Peyer's patch (tissue), 4 donors: ENCODE data around the gene PANX2. TPM values are rescaled to one million over a fixed set of nuclear protein-coding genes. Genes with fewer than 3 reads are reported as not detected.

ENCODE experiments used
- DNase-seq, 3 donors: peaks; one replicate each; pipeline ENCODE4 v3.0.0-alpha.2; 2017 to 2019
- H3K27ac ChIP-seq, 4 donors: fragments of 200-600 bp; sonication (generic); one replicate each; pipeline ENCODE4 v1.5.1; 2016 to 2019
- H3K27me3 ChIP-seq, 2 donors: fragments of 200-600 bp; sonication (generic); one replicate each; pipeline ENCODE4 v1.5.1; 2019
- H3K36me3 ChIP-seq, 3 donors: fragments of 200-600 bp; sonication (generic); one replicate each; pipeline ENCODE4 v1.5.1; 2016 to 2019
- H3K4me1 ChIP-seq, 4 donors: fragments of 200-600 bp; sonication (generic); one replicate each; pipeline ENCODE4 v1.5.1; 2016 to 2019
- H3K4me3 ChIP-seq, 4 donors: fragments of 200-600 bp; sonication (generic); 1 replicate in 3 of 4; 2 replicates in 1 of 4; pipeline ENCODE4 v1.5.1; 2016 to 2019; ENCODE audit warnings: mild to moderate bottlenecking in 1 of 4
- H3K9me3 ChIP-seq, 4 donors: fragments of 200-600 bp; sonication (generic); one replicate each; pipeline ENCODE4 v1.5.1; 2016 to 2019; ENCODE audit warnings: mild to moderate bottlenecking in 1 of 4
- CTCF ChIP-seq, 6 experiments: fragments of 450-650 bp in 4 of 6; fragments of 200-600 bp in 2 of 6; sonication (generic) in 1 of 6; IDR thresholded peaks; one replicate each; pipeline ENCODE4 v1.5.1; 2017 to 2019; ENCODE audit warnings: antibody characterized with exemption in 6 of 6, mild to moderate bottlenecking in 3 of 6, moderate library complexity in 1 of 6
- POLR2A ChIP-seq, 2 donors: fragments of 450-650 bp; IDR thresholded peaks; one replicate each; pipeline ENCODE4 v1.5.1; 2017; ENCODE audit warnings: antibody characterized with exemption in 2 of 2, mild to moderate bottlenecking in 2 of 2, moderate library complexity in 2 of 2
- total RNA-seq, 4 donors: library from RNA; depleted of rRNA; stranded (reverse); fragments of >200 nt; gene quantifications; one replicate each; pipeline ENCODE4 v1.1.0, GENCODE V29; 2016

Gene PANX2
- total RNA-seq, 4 donors from 2014 or later = 0.40 TPM; not detected in 3

- Histone ChIP-seq H3K4me1 (peaks cover 0 to 6% (median 0%) of the 10 kb centered on the region in 4 donors), H3K9me3 (no peaks in the 10 kb centered on the region), H3K36me3 (peaks cover 0 to 91% (median 0%) of the 10 kb centered on the region in 3 donors), H3K27ac (no peak overlapping the region), H3K4me3 (no peak overlapping the region), H3K27me3 (no peaks in the 10 kb centered on the region)
- DNase-seq = no peak
- TF ChIP-seq CTCF (IDR thresholded peaks at IDR 0.05) = no peak
- no peak for TF ChIP-seq POLR2A (IDR thresholded peaks at IDR 0.05)
Measured at GRCh38 chr22:50220603-50221409, 50.3 kb downstream of the PANX2 start.

- H3K36me3 ChIP-seq = peaks cover 0 to 91% (median 0%) of the 10 kb centered on the region in 3 donors
- H3K4me1 ChIP-seq = peaks cover 0 to 6% (median 0%) of the 10 kb centered on the region in 4 donors
- no peak overlapping the region for H3K27ac ChIP-seq
- no peak for DNase-seq
- TF ChIP-seq POLR2A (IDR thresholded peaks at IDR 0.05) = no peak
- no peak for TF ChIP-seq CTCF (IDR thresholded peaks at IDR 0.05)
- H3K27me3 ChIP-seq = no peaks in the 10 kb centered on the region
- H3K4me3 ChIP-seq = no peak overlapping the region
- no peaks in the 10 kb centered on the region for H3K9me3 ChIP-seq
Measured at GRCh38 chr22:50221410-50222300, 51.1 kb downstream of the PANX2 start.

- no peaks in the 10 kb centered on the region for H3K9me3 ChIP-seq
- no peaks in the 10 kb centered on the region for H3K27me3 ChIP-seq
- H3K4me1 ChIP-seq = peaks cover 0 to 6% (median 0%) of the 10 kb centered on the region in 4 donors
- H3K4me3 ChIP-seq = no peak overlapping the region
- H3K36me3 ChIP-seq = peaks cover 0 to 89% (median 0%) of the 10 kb centered on the region in 3 donors
- TF ChIP-seq POLR2A (IDR thresholded peaks at IDR 0.05) = no peak
- TF ChIP-seq CTCF (IDR thresholded peaks at IDR 0.05) = no peak
- DNase-seq = no peak
- no peak overlapping the region for H3K27ac ChIP-seq
Measured at GRCh38 chr22:50222508-50222907, 52.0 kb downstream of the PANX2 start.

- H3K36me3 ChIP-seq = peaks cover 0 to 88% (median 0%) of the 10 kb centered on the region in 3 donors
- no peak overlapping the region for H3K27ac ChIP-seq
- H3K4me1 ChIP-seq = peaks cover 0 to 6% (median 0%) of the 10 kb centered on the region in 4 donors
- no peak overlapping the region for H3K4me3 ChIP-seq
- no peaks in the 10 kb centered on the region for H3K27me3 ChIP-seq
- TF ChIP-seq POLR2A (IDR thresholded peaks at IDR 0.05) (no peak), CTCF (IDR thresholded peaks at IDR 0.05) (no peak)
- no peak for DNase-seq
- no peaks in the 10 kb centered on the region for H3K9me3 ChIP-seq
Measured at GRCh38 chr22:50224071-50224470, 53.5 kb downstream of the PANX2 start.

GRCh38 chr22:50225200-50225969, 54.9 kb downstream of the PANX2 start:
- Histone ChIP-seq H3K9me3 (no peaks in the 10 kb centered on the region), H3K27ac (no peak overlapping the region), H3K27me3 (no peaks in the 10 kb centered on the region), H3K36me3 (peaks cover 0 to 92% (median 0%) of the 10 kb centered on the region in 3 donors), H3K4me1 (no peaks in the 10 kb centered on the region), H3K4me3 (no peak overlapping the region)
- DNase-seq = no peak
- no peak for TF ChIP-seq POLR2A (IDR thresholded peaks at IDR 0.05)
